ENCODE results near the gene GSTM1. TPM values are rescaled to one million over a fixed set of nuclear protein-coding genes. Genes with fewer than 3 reads are reported as not detected.
A peak's percentile ranks its signal among the peaks of the same experiment; 100 is the strongest.

Gene GSTM1
- not detected in 2 replicates for total RNA-seq

GRCh38 chr1:109687641-109688499 lies at the start of gene GSTM1:
Gene GSTM1, plus strand, starts transcription at chr1:109687817. Its CDS starts 57 bp downstream, at chr1:109687874.
- DNase-seq (ENCODE audit: low read depth in 2 of 2): peak in 1 of 2 donors; percentile 11

- no peak for DNase-seq (ENCODE audit: low read depth in 2 of 2)
These were observed 48.4 kb upstream of the GSTM1 start for GRCh38 chr1:109639063-109639840.

GRCh38 chr1:109639841-109640184 lies 47.8 kb upstream of the GSTM1 start:
- DNase-seq (ENCODE audit: low read depth in 2 of 2): no peak

- peak; percentile 43 to 58 for DNase-seq (ENCODE audit: low read depth in 2 of 2)
These were observed 47.2 kb upstream of the GSTM1 start for GRCh38 chr1:109640285-109640865.

GRCh38 chr1:109641078-109641740 lies 46.4 kb upstream of the GSTM1 start:
- no peak for DNase-seq (ENCODE audit: low read depth in 2 of 2)

- DNase-seq (ENCODE audit: low read depth in 2 of 2): no peak
These were observed 45.8 kb upstream of the GSTM1 start for GRCh38 chr1:109641861-109642260.

- no peak for DNase-seq (ENCODE audit: low read depth in 2 of 2)
These were observed 45.0 kb upstream of the GSTM1 start for GRCh38 chr1:109642626-109643025.

GRCh38 chr1:109643385-109644230 lies 44.0 kb upstream of the GSTM1 start:
- DNase-seq (ENCODE audit: low read depth in 2 of 2): peak in 1 of 2 donors; percentile 70

- no peak for DNase-seq (ENCODE audit: low read depth in 2 of 2)
These were observed 42.9 kb upstream of the GSTM1 start for GRCh38 chr1:109644670-109645069.

- peak in 1 of 2 donors; percentile 44 for DNase-seq (ENCODE audit: low read depth in 2 of 2)
These were observed 38.1 kb upstream of the GSTM1 start for GRCh38 chr1:109649491-109649914.

GRCh38 chr1:109650609-109651008 lies 37.0 kb upstream of the GSTM1 start:
- peak in 1 of 2 donors; percentile 39 for DNase-seq (ENCODE audit: low read depth in 2 of 2)

GRCh38 chr1:109652402-109652801 lies 35.2 kb upstream of the GSTM1 start:
- no peak for DNase-seq (ENCODE audit: low read depth in 2 of 2)

GRCh38 chr1:109653306-109653705 lies 34.3 kb upstream of the GSTM1 start:
- DNase-seq (ENCODE audit: low read depth in 2 of 2): no peak

GRCh38 chr1:109654519-109654918 lies 33.1 kb upstream of the GSTM1 start:
- no peak for DNase-seq (ENCODE audit: low read depth in 2 of 2)

GRCh38 chr1:109655615-109656519 lies 31.8 kb upstream of the GSTM1 start, which contains the start of gene GSTM4:
Gene GSTM4, plus strand, starts transcription at chr1:109656099. Its CDS starts 291 bp downstream, at chr1:109656390.
- peak in 1 of 2 donors; percentile 62 for DNase-seq (ENCODE audit: low read depth in 2 of 2)

GRCh38 chr1:109657395-109657794 lies 30.2 kb upstream of the GSTM1 start:
- no peak for DNase-seq (ENCODE audit: low read depth in 2 of 2)

- DNase-seq (ENCODE audit: low read depth in 2 of 2): no peak
These were observed 29.6 kb upstream of the GSTM1 start for GRCh38 chr1:109657970-109658369.

GRCh38 chr1:109658533-109659042 lies 29.0 kb upstream of the GSTM1 start:
- no peak for DNase-seq (ENCODE audit: low read depth in 2 of 2)

GRCh38 chr1:109659145-109659544 lies 28.5 kb upstream of the GSTM1 start:
- no peak for DNase-seq (ENCODE audit: low read depth in 2 of 2)
